Tibial nerve (tissue), 4 donors: Measurements from ENCODE around the gene CHRNE. TPM values are rescaled to one million over a fixed set of nuclear protein-coding genes. Genes with fewer than 3 reads are reported as not detected.
"Not testable (repeated sequence)": the region's sequence is repeated elsewhere in the genome, so short reads cannot be mapped to it uniquely, and the experiment has no call there.

Experiments
- DNase-seq, 2 donors: peaks; one replicate each; pipeline ENCODE4 v3.0.0-alpha.2; 2019; ENCODE audit warnings: low spot score in 2 of 2
- H3K27ac ChIP-seq, 4 donors: fragments of 200-600 bp; sonication (generic) in 3 of 4; one replicate each; pipeline ENCODE4 v1.5.1; 2017 to 2019; ENCODE audit warnings: mild to moderate bottlenecking in 1 of 4
- H3K27me3 ChIP-seq, 2 donors: fragments of 200-600 bp; sonication (generic) in 1 of 2; one replicate each; pipeline versions ENCODE4 v1.5.1 to v1.6.0; 2017 to 2019
- H3K36me3 ChIP-seq, 3 donors: fragments of 200-600 bp; sonication (generic); one replicate each; pipeline ENCODE4 v1.5.1; 2018 to 2019
- H3K4me1 ChIP-seq, 4 donors: fragments of 200-600 bp; sonication (generic) in 3 of 4; one replicate each; pipeline ENCODE4 v1.5.1; 2017 to 2019
- H3K4me3 ChIP-seq, 4 donors: fragments of 200-600 bp; sonication (generic) in 3 of 4; one replicate each; pipeline ENCODE4 v1.5.1; 2017 to 2019; ENCODE audit warnings: mild to moderate bottlenecking in 1 of 4, moderate library complexity in 1 of 4
- H3K9me3 ChIP-seq, 4 donors: fragments of 200-600 bp; sonication (generic) in 3 of 4; one replicate each; pipeline ENCODE4 v1.5.1; 2017 to 2019
- EP300 ChIP-seq, 2 donors: sonication (generic); formaldehyde crosslinking; IDR thresholded peaks; one replicate each; pipeline ENCODE4 v1.6.1; 2017; ENCODE audit warnings: antibody characterized with exemption in 2 of 2, mild to moderate bottlenecking in 1 of 2
- POLR2A ChIP-seq, 2 donors: fragments of 450-650 bp; IDR thresholded peaks; one replicate each; pipeline ENCODE4 v1.6.1; 2017; ENCODE audit warnings: antibody characterized with exemption in 2 of 2, mild to moderate bottlenecking in 2 of 2, moderate library complexity in 2 of 2
- WGBS, 2 donors: methylation state at CpG; one replicate each; pipeline ENCODE4 v1.1.5; 2018; 5-methylcytosine and 5-hydroxymethylcytosine counted together
- total RNA-seq, 4 donors: library from RNA; depleted of rRNA; stranded (reverse); fragments of >200 nt; gene quantifications; one replicate each; pipeline ENCODE4 v1.1.0, GENCODE V29; 2016
- TF ChIP-seq, protein P1 (sequence below), 5 experiments: fragments of 200-600 bp in 3 of 5; fragments of 450-650 bp in 2 of 5; sonication (generic) in 3 of 5; IDR thresholded peaks; one replicate each; pipeline ENCODE4 v1.5.1; 2016 to 2019; ENCODE audit warnings: antibody characterized with exemption in 5 of 5, mild to moderate bottlenecking in 3 of 5, moderate library complexity in 2 of 5

CHRNE gene
- total RNA-seq, 4 donors from 2014 or later = 0.22 to 2.5 (median 1.0) TPM

DNA sequence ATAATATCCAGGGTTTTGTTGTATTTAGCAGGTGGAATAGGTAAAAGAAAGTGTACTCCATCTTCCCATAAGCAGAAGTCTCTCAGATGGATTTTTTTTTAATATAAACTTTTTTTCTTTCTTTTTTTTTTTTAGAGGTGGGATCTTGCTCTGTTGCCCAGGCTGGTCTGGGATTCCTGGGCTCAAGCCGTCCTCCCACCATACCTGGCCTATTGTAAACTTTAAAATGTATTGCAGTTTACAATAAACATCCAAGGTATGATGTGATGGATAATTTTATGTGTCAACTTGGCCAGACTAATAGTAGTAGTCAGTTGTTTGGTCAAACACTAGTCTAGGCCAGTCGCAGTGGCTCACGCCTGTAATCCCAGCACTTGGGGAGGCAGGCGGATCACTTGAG is 18.4 kb upstream of the CHRNE start:
- Histone ChIP-seq H3K9me3 (no peaks in the 10 kb centered on the region), H3K4me3 (no peak overlapping the region), H3K4me1 (no peaks in the 10 kb centered on the region), H3K36me3 (no peaks in the 10 kb centered on the region), H3K27ac (no peak overlapping the region), H3K27me3 (no peaks in the 10 kb centered on the region)
- WGBS, 2 donors = 83 to 89% methylated on average over 4 of the region's 4 CpGs
- DNase-seq = no peak
- TF ChIP-seq, protein P1, sequence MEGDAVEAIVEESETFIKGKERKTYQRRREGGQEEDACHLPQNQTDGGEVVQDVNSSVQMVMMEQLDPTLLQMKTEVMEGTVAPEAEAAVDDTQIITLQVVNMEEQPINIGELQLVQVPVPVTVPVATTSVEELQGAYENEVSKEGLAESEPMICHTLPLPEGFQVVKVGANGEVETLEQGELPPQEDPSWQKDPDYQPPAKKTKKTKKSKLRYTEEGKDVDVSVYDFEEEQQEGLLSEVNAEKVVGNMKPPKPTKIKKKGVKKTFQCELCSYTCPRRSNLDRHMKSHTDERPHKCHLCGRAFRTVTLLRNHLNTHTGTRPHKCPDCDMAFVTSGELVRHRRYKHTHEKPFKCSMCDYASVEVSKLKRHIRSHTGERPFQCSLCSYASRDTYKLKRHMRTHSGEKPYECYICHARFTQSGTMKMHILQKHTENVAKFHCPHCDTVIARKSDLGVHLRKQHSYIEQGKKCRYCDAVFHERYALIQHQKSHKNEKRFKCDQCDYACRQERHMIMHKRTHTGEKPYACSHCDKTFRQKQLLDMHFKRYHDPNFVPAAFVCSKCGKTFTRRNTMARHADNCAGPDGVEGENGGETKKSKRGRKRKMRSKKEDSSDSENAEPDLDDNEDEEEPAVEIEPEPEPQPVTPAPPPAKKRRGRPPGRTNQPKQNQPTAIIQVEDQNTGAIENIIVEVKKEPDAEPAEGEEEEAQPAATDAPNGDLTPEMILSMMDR (IDR thresholded peaks at IDR 0.05) = no peak
- TF ChIP-seq POLR2A (IDR thresholded peaks at IDR 0.05) = no peak
- TF ChIP-seq EP300 (IDR thresholded peaks at IDR 0.05) = no peak

DNA sequence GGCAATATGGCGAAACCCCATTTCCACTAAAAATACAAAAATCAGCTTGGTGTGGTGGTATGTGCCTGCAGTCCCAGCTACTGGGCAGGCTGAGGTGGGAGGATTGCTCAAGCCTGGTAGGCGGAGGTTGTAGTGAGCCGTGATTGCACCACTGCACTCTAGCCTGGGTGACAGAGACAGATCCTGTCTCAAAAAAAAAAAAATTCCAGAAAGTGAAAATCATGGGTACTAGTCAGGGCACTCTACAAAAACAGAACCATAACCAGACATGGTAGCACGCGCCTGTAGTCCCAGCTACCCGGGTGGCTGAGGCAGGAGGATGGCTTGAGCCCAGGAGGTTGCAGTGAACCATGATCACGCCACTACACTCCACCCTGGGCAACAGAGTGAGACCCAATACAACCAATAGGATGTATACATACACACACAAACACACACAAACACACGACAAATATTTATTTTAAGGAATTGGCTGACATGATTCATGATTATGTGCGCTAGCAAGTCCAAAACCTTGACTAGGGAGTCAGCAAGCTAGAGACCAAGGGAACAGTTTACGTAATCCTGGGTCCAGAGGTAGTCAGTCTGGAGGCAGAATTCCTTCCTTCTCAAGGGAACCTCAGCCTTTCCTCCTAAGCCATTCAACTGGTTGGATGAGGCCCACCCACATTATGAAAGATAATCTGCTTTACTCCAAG is 17.6 kb upstream of the CHRNE start:
- H3K9me3 ChIP-seq = no peaks in the 10 kb centered on the region
- H3K4me3 ChIP-seq = no peak overlapping the region
- 78 to 85% methylated on average over 10 of the region's 10 CpGs for WGBS, 2 donors
- H3K27me3 ChIP-seq = no peaks in the 10 kb centered on the region
- H3K27ac ChIP-seq = no peak overlapping the region
- TF ChIP-seq POLR2A (IDR thresholded peaks at IDR 0.05) = no peak
- no peak for TF ChIP-seq EP300 (IDR thresholded peaks at IDR 0.05)
- TF ChIP-seq, protein P1 (IDR thresholded peaks at IDR 0.05) = no peak
- H3K4me1 ChIP-seq = no peaks in the 10 kb centered on the region
- DNase-seq = no peak
- no peaks in the 10 kb centered on the region for H3K36me3 ChIP-seq

DNA sequence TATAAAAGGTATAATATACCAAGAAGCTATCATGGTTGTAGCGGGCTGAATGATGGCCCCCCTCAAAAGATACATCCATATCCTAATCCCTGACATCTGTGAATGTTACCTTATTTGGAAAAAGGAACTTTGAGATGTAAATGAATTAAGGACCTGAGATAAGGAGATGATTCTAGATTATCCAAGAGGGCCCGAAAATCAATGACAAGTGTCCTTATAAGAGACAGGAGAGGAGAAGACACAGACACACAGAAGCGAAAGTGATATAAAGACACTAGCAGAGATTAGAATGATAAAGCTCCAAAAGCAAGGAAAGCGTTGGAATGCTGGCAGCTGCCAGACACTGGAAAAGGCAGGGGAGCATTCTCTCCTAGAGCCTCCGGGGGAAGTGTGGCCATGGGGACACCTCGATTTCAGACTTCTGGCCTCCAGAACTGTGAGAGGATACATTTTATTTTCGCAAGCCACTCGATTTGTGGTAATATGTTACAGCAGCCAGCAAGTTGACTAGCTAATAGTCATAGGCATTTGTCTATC is 16.7 kb upstream of the CHRNE start:
- no peaks in the 10 kb centered on the region for H3K4me1 ChIP-seq
- no peak overlapping the region for H3K27ac ChIP-seq
- WGBS, 2 donors = 73 to 75% methylated on average over 8 of the region's 8 CpGs
- no peaks in the 10 kb centered on the region for H3K27me3 ChIP-seq
- H3K4me3 ChIP-seq = no peak overlapping the region
- H3K36me3 ChIP-seq = no peaks in the 10 kb centered on the region
- TF ChIP-seq POLR2A (IDR thresholded peaks at IDR 0.05) (no peak), EP300 (IDR thresholded peaks at IDR 0.05) (no peak)
- TF ChIP-seq, protein P1 (IDR thresholded peaks at IDR 0.05) = no peak
- DNase-seq = no peak
- H3K9me3 ChIP-seq = no peaks in the 10 kb centered on the region

DNA sequence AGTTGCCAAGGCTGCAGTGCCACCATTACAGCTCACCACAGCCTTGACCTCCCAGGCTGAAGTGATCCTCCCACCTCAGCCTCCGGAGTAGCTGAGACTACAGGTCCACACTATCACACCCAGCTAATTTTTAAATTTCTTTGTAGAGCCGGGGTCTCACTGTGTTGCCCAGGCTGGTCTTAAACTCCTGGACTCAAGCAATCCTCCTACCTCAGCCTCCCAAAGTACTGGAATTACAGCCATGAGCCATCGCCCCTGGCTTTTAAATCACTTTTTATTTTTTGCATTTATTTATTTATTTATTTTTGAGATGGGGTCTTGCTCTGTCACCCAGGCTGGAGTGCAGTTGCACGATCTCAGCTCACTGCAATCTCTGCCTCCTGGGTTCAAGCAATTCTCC is 11.7 kb upstream of the CHRNE start:
- not testable (repeated sequence) for H3K4me3 ChIP-seq, H3K9me3 ChIP-seq, H3K4me1 ChIP-seq, H3K27me3 ChIP-seq, H3K36me3 ChIP-seq, DNase-seq, H3K27ac ChIP-seq
- 88 to 94% methylated on average over 4 of the region's 4 CpGs for WGBS, 2 donors

DNA sequence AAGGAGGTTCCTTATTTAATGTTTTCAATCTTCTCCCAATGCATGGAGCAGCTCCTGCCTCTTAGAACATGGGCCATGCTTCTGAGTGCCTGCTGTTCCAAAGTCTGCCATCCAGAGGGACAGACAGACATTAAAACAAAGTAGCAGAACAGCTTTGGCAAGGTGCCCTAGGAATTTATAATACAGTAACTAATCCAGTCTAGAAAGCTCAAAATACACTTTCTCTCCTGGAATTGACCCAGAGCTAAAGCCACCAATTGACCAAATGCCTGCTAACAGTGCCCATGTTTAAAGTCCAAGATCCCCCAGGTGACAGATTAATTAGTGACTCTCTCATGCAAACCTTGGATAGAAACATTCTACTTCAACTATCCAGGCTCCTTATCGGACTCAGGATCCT is 11.1 kb upstream of the CHRNE start:
- Histone ChIP-seq H3K36me3 (no peaks in the 10 kb centered on the region), H3K27me3 (no peaks in the 10 kb centered on the region), H3K4me1 (peaks cover 0 to 8% (median 6%) of the 10 kb centered on the region in 4 donors), H3K27ac (no peak overlapping the region), H3K9me3 (no peaks in the 10 kb centered on the region), H3K4me3 (no peak overlapping the region)
- WGBS, 2 donors = 81 to 94% methylated on average over 1 of the region's 1 CpG
- no peak for DNase-seq
- TF ChIP-seq EP300 (IDR thresholded peaks at IDR 0.05) (no peak), POLR2A (IDR thresholded peaks at IDR 0.05) (no peak)
- TF ChIP-seq, protein P1 (IDR thresholded peaks at IDR 0.05) = no peak
